Stimulated activated naive B cell treated with anti-CD40 and anti-IgM and Interleukin-4, amounts not matched to agents 10 μg/mL and 1 μg/mL and 100 μg/mL, for 72 hours (primary cell): ENCODE measurements around the gene PSMA8.
"Not testable (repeated sequence)": the region's sequence is repeated elsewhere in the genome, so short reads cannot be mapped to it uniquely, and the experiment has no call there.

ENCODE experiments used
- ATAC-seq, 2 donors: fragments of 150-1000 bp; cut with Tn5 transposase; replicated peaks; 2 replicates each; pipeline ENCODE4 v1.10.0; 2021; ENCODE audit warnings: moderate library complexity in 1 of 2
- DNase-seq: peaks from one replicate; pipeline ENCODE4 v3.0.0; 2021
- H3K27ac Mint-ChIP-seq: one replicate; pipeline ENCODE4 v1.8.0; 2022; ENCODE audit warnings: mild to moderate bottlenecking, mixed read lengths
- H3K27me3 Mint-ChIP-seq, 2 donors: one replicate each; pipeline ENCODE4 v1.8.0; 2022; ENCODE audit warnings: mixed read lengths in 2 of 2
- H3K36me3 Mint-ChIP-seq, 2 donors: one replicate each; pipeline ENCODE4 v1.8.0; 2022; ENCODE audit warnings: mixed read lengths in 2 of 2, mild to moderate bottlenecking in 1 of 2
- H3K4me1 Mint-ChIP-seq, 2 donors: one replicate each; pipeline ENCODE4 v1.8.0; 2022; ENCODE audit warnings: mixed read lengths in 2 of 2, mild to moderate bottlenecking in 1 of 2
- H3K4me3 Mint-ChIP-seq, 2 donors: one replicate each; pipeline ENCODE4 v1.8.0; 2022; ENCODE audit warnings: mild to moderate bottlenecking in 2 of 2, mixed read lengths in 2 of 2, moderate library complexity in 1 of 2
- H3K9me3 Mint-ChIP-seq, 2 donors: one replicate each; pipeline ENCODE4 v1.8.0; 2022; ENCODE audit warnings: mixed read lengths in 2 of 2, mild to moderate bottlenecking in 1 of 2

Gene PSMA8

GRCh38 chr18:26196605-26197004 is 62.9 kb downstream of the PSMA8 start:
- DNase-seq (no peak), ATAC-seq (no peak)
- peaks cover 3% of the 10 kb centered on the region in 2 donors for H3K4me1 Mint-ChIP-seq
- H3K27ac Mint-ChIP-seq: no peak overlapping the region
- H3K9me3 Mint-ChIP-seq: no peaks in the 10 kb centered on the region
- H3K27me3 Mint-ChIP-seq: no peaks in the 10 kb centered on the region
- H3K36me3 Mint-ChIP-seq: no peaks in the 10 kb centered on the region
- H3K4me3 Mint-ChIP-seq: no peak overlapping the region

DNA sequence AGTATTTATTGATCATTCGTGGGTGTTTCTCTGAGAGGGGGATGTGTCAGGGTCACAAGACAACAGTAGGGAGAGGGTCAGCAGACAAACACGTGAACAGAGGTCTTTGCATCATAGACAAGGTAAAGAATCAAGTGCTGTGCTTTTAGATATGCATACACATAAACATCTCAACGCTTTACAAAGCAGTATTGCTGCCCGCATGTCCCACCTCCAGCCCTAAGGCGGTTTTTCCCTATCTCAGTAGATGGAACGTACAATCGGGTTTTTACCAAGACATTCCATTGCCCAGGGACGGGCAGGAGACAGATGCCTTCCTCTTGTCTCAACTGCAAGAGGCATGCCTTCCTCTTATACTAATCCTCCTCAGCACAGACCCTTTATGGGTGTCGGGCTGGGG is 68.3 kb downstream of the PSMA8 start:
- H3K9me3 Mint-ChIP-seq, DNase-seq, H3K27me3 Mint-ChIP-seq, H3K36me3 Mint-ChIP-seq, H3K4me1 Mint-ChIP-seq, H3K27ac Mint-ChIP-seq, ATAC-seq, H3K4me3 Mint-ChIP-seq: not testable (repeated sequence)

- H3K9me3 Mint-ChIP-seq: no peaks in the 10 kb centered on the region
- no peaks in the 10 kb centered on the region for H3K27me3 Mint-ChIP-seq
- no peak for ATAC-seq
- no peak overlapping the region for H3K27ac Mint-ChIP-seq
- H3K36me3 Mint-ChIP-seq: no peaks in the 10 kb centered on the region
- DNase-seq: no peak
- no peak overlapping the region for H3K4me3 Mint-ChIP-seq
- peaks cover 3 to 6% of the 10 kb centered on the region in 2 donors for H3K4me1 Mint-ChIP-seq
These were observed 71.6 kb downstream of the PSMA8 start for GRCh38 chr18:26205318-26205717.

GRCh38 chr18:26206488-26206887 is 72.8 kb downstream of the PSMA8 start:
- ATAC-seq: no peak
- H3K36me3 Mint-ChIP-seq: no peaks in the 10 kb centered on the region
- H3K27ac Mint-ChIP-seq: no peak overlapping the region
- no peaks in the 10 kb centered on the region for H3K27me3 Mint-ChIP-seq
- peaks cover 3 to 6% of the 10 kb centered on the region in 2 donors for H3K4me1 Mint-ChIP-seq
- no peaks in the 10 kb centered on the region for H3K9me3 Mint-ChIP-seq
- no peak for DNase-seq
- H3K4me3 Mint-ChIP-seq: no peak overlapping the region

GRCh38 chr18:26207937-26208336 is 74.3 kb downstream of the PSMA8 start:
- Mint-ChIP-seq H3K4me1 (peaks cover 3 to 6% of the 10 kb centered on the region in 2 donors), H3K9me3 (no peaks in the 10 kb centered on the region), H3K4me3 (no peak overlapping the region), H3K27me3 (no peaks in the 10 kb centered on the region), H3K27ac (no peak overlapping the region), H3K36me3 (no peaks in the 10 kb centered on the region)
- no peak for DNase-seq
- no peak for ATAC-seq

DNA sequence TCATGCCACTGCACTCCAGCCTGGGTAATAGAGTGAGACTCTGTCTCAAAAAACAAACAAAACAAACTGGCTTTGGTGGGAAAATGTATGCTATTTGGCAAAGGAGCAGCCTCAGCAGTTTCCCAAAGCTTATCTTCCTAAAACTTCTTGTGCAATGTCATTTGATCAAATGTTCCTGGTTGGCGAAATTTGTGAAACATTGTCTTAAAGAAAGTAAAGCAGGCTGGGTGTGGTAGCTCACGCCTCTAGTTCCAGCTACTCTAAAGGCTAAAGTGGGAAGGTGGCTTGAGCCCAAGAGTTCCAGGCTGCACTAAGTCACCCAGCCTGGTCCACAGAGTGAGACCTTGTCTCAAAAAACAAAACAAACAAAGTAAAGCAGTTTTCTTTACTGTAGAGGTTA is 75.3 kb downstream of the PSMA8 start:
- ATAC-seq: no peak
- H3K36me3 Mint-ChIP-seq: no peaks in the 10 kb centered on the region

DNA sequence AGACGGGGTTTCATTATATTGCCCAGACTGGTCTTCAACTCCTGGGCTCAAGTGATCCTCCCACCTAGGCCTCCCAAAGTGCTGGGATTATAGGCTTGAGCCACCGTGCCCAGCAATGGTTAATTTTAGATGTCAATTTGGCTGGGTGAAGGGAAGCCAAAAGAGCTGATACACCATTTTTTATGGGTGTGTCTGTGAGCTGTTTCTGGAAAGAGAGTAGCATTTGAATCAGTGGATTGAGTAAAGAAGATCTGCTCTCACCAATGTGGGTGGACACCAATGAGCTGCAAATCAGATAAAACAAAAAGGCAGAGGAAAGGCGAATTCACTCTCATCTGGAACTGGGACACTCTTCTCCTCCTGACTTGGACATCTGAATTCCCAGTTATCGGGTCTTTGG is 76.5 kb downstream of the PSMA8 start:
- no peaks in the 10 kb centered on the region for H3K36me3 Mint-ChIP-seq
- no peaks in the 10 kb centered on the region for H3K9me3 Mint-ChIP-seq
- no peak for DNase-seq
- no peak for ATAC-seq
- H3K4me3 Mint-ChIP-seq: no peak overlapping the region
- peaks cover 5 to 15% of the 10 kb centered on the region in 2 donors for H3K4me1 Mint-ChIP-seq
- H3K27ac Mint-ChIP-seq: no peak overlapping the region
- no peaks in the 10 kb centered on the region for H3K27me3 Mint-ChIP-seq

More for the DNA sequence above, 75.3 kb downstream of the PSMA8 start:
- H3K27ac Mint-ChIP-seq: no peak overlapping the region
- H3K9me3 Mint-ChIP-seq: no peaks in the 10 kb centered on the region
- H3K4me3 Mint-ChIP-seq: no peak overlapping the region
- no peak for DNase-seq
- H3K27me3 Mint-ChIP-seq: no peaks in the 10 kb centered on the region
- peaks cover 3 to 6% of the 10 kb centered on the region in 2 donors for H3K4me1 Mint-ChIP-seq

DNA sequence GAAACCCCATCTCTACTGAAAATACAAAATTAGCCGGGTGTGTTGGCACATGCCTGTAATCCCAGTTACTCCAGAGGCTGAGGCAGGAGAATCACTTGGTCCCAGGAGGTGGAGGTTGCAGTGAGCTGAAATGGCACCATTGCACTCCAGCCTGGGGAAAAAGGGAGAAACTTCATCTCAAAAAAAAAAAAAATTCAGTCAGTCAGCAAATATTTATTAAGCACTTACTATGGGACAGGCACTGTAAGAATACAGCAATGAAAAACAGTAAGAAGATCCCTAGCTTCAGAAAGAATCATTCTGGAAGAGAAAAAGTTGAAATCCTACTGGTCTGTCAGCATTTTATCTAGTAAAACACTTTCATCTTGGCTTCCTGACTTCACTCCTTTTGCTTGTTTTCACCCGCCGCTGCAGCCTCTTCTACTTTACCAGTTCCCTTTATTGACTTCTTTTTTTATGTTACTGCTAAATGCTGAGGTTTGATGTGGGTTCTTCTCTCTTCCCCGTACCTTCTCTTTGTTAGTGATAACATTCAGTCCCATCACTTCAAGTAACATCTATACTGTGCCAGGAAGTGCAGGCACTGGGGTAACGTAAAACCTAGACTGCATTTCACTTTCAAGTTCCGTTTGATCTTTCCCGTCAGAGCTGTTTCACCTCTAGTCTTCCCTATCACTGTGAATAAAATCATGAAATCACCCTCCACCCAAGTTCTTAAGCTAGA is 81.7 kb downstream of the PSMA8 start:
- H3K4me3 Mint-ChIP-seq: peak overlapping the region; percentile 80 to 82
- peak; percentile 23 for DNase-seq
- peak; percentile 99 for ATAC-seq
- H3K27ac Mint-ChIP-seq: peak overlapping the region; percentile 94
- no peaks in the 10 kb centered on the region for H3K27me3 Mint-ChIP-seq
- no peaks in the 10 kb centered on the region for H3K36me3 Mint-ChIP-seq
- H3K9me3 Mint-ChIP-seq: no peaks in the 10 kb centered on the region
- H3K4me1 Mint-ChIP-seq: peaks cover 9 to 22% of the 10 kb centered on the region in 2 donors

GRCh38 chr18:26225022-26225693 is 91.5 kb downstream of the PSMA8 start:
- Mint-ChIP-seq H3K36me3 (no peaks in the 10 kb centered on the region), H3K4me3 (peak overlapping the region; percentile 46 to 95), H3K27me3 (no peaks in the 10 kb centered on the region), H3K27ac (no peak overlapping the region), H3K4me1 (peaks cover 17 to 26% of the 10 kb centered on the region in 2 donors), H3K9me3 (no peaks in the 10 kb centered on the region)
- no peak for ATAC-seq
- no peak for DNase-seq

GRCh38 chr18:26225915-26226228 is 92.2 kb downstream of the PSMA8 start:
- H3K4me3 Mint-ChIP-seq: peak overlapping the region; percentile 91 to 95
- no peaks in the 10 kb centered on the region for H3K9me3 Mint-ChIP-seq
- peaks cover 22 to 26% of the 10 kb centered on the region in 2 donors for H3K4me1 Mint-ChIP-seq
- no peak for DNase-seq
- peak overlapping the region; percentile 97 for H3K27ac Mint-ChIP-seq
- no peaks in the 10 kb centered on the region for H3K36me3 Mint-ChIP-seq
- H3K27me3 Mint-ChIP-seq: no peaks in the 10 kb centered on the region
- no peak for ATAC-seq

GRCh38 chr18:26226229-26227050 is 92.8 kb downstream of the PSMA8 start, which contains the start of gene TAF4B:
Gene TAF4B (plus strand): TSS chr18:26226445. CDS start chr18:26226934, 489 bp downstream.
- Mint-ChIP-seq H3K27me3 (no peaks in the 10 kb centered on the region), H3K36me3 (peaks cover 0 to under 1% of the 10 kb centered on the region in 2 donors), H3K9me3 (no peaks in the 10 kb centered on the region), H3K27ac (peak within 1 kb of the TSS; percentile 97), H3K4me3 (peak within 1 kb of the TSS; percentile 91 to 95), H3K4me1 (peaks cover 22 to 26% of the 10 kb centered on the region in 2 donors)
- DNase-seq: peak; percentile 93
- ATAC-seq: peak; percentile 90 to 93

DNA sequence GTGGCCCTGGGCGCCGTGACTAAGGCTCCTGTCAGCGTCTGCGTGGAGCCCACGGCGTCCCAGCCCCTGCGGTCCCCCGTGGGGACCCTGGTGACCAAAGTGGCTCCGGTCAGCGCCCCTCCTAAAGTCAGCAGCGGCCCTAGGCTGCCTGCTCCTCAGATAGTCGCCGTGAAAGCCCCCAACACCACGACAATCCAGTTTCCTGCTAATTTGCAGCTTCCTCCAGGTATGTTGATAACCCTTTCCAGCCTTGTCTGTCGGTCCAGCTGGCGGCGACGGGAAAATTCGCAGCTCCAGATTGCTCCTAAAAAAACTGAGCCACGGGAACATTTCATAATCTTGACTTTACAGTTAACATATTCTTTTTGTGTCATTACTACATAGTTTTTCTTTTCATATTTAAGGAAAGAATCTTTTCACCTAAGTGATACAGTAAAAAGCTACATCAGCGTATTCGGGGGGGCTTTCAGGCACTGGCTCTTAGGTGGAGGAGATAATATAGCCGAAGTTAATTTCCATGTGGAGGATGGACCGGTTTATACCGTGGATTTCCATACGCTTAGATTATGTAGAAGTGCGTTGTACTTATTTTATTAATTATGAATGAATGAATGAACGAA is 93.5 kb downstream of the PSMA8 start:
- H3K27me3 Mint-ChIP-seq: no peaks in the 10 kb centered on the region
- ATAC-seq: no peak
- H3K9me3 Mint-ChIP-seq: peaks cover 0 to 1% of the 10 kb centered on the region in 2 donors
- DNase-seq: no peak
- peaks cover 3 to 8% of the 10 kb centered on the region in 2 donors for H3K36me3 Mint-ChIP-seq
- H3K4me1 Mint-ChIP-seq: peaks cover 20 to 26% of the 10 kb centered on the region in 2 donors
- H3K27ac Mint-ChIP-seq: peak overlapping the region; percentile 94
- H3K4me3 Mint-ChIP-seq: peak overlapping the region; percentile 91 to 95

GRCh38 chr18:26228562-26229260 is 95.0 kb downstream of the PSMA8 start:
- H3K27me3 Mint-ChIP-seq: no peaks in the 10 kb centered on the region
- peaks cover 33 to 38% of the 10 kb centered on the region in 2 donors for H3K4me1 Mint-ChIP-seq
- H3K4me3 Mint-ChIP-seq: peak overlapping the region; percentile 25 to 91
- H3K27ac Mint-ChIP-seq: no peak overlapping the region
- ATAC-seq (no peak), DNase-seq (no peak)
- peaks cover 4 to 9% of the 10 kb centered on the region in 2 donors for H3K36me3 Mint-ChIP-seq
- peaks cover 0 to 1% of the 10 kb centered on the region in 2 donors for H3K9me3 Mint-ChIP-seq
